Measurements from ENCODE around the gene COX19.

- TF ChIP-seq, protein P1, sequence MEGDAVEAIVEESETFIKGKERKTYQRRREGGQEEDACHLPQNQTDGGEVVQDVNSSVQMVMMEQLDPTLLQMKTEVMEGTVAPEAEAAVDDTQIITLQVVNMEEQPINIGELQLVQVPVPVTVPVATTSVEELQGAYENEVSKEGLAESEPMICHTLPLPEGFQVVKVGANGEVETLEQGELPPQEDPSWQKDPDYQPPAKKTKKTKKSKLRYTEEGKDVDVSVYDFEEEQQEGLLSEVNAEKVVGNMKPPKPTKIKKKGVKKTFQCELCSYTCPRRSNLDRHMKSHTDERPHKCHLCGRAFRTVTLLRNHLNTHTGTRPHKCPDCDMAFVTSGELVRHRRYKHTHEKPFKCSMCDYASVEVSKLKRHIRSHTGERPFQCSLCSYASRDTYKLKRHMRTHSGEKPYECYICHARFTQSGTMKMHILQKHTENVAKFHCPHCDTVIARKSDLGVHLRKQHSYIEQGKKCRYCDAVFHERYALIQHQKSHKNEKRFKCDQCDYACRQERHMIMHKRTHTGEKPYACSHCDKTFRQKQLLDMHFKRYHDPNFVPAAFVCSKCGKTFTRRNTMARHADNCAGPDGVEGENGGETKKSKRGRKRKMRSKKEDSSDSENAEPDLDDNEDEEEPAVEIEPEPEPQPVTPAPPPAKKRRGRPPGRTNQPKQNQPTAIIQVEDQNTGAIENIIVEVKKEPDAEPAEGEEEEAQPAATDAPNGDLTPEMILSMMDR (IDR thresholded peaks at IDR 0.05; ENCODE audit: low read length), result peak; percentile 100
- no peak for TF ChIP-seq EZH2 (optimal IDR thresholded peaks at IDR 0.05; ENCODE audit: low read depth, low read length)
- TF ChIP-seq EZH2phosphoT487 (IDR thresholded peaks at IDR 0.05; ENCODE audit: low read length), result no peak
Observed at GRCh38 chr7:992709-993607, 17.6 kb upstream of the COX19 start.
